Activated CD4-positive, CD25-positive, alpha-beta regulatory T cell treated with anti-CD3 and anti-CD28 coated beads, Interleukin-2, amount 50 U/mL, for 16 hours (primary cell): ENCODE results near the gene HMGCLL1.

Experiments
- DNase-seq: peaks from one replicate; pipeline ENCODE4 v3.0.0-alpha.2; 2020; ENCODE audit warnings: low read depth, low spot score

The HMGCLL1 gene

GRCh38 chr6:55578537-55579363 lies at the start of gene HMGCLL1:
Gene HMGCLL1 (minus strand): TSS chr6:55579192. CDS start chr6:55579055, 137 bp downstream.
- no peak for DNase-seq

GRCh38 chr6:55621993-55622392 lies 43.0 kb upstream of the HMGCLL1 start:
- DNase-seq = no peak

- no peak for DNase-seq
Observed at GRCh38 chr6:55621244-55621643, 42.3 kb upstream of the HMGCLL1 start.

GRCh38 chr6:55617272-55617671 lies 38.3 kb upstream of the HMGCLL1 start:
- DNase-seq = no peak

- DNase-seq = no peak
Observed at GRCh38 chr6:55604021-55604420, 25.0 kb upstream of the HMGCLL1 start.

- no peak for DNase-seq
Observed at GRCh38 chr6:55601120-55601519, 22.1 kb upstream of the HMGCLL1 start.

GRCh38 chr6:55594442-55594841 lies 15.4 kb upstream of the HMGCLL1 start:
- no peak for DNase-seq

GRCh38 chr6:55584654-55585354 lies 5.8 kb upstream of the HMGCLL1 start:
- no peak for DNase-seq

- no peak for DNase-seq
Observed at GRCh38 chr6:55576811-55577210, 2.2 kb downstream of the HMGCLL1 start.

GRCh38 chr6:55574556-55574955 lies 4.4 kb downstream of the HMGCLL1 start:
- no peak for DNase-seq

GRCh38 chr6:55569638-55570037 lies 9.4 kb downstream of the HMGCLL1 start:
- no peak for DNase-seq

GRCh38 chr6:55568808-55569439 lies 10.1 kb downstream of the HMGCLL1 start:
- DNase-seq = no peak

GRCh38 chr6:55567558-55567957 lies 11.4 kb downstream of the HMGCLL1 start:
- no peak for DNase-seq

- no peak for DNase-seq
Observed at GRCh38 chr6:55566036-55566710, 12.8 kb downstream of the HMGCLL1 start.

- DNase-seq = no peak
Observed at GRCh38 chr6:55562318-55562717, 16.7 kb downstream of the HMGCLL1 start.

- DNase-seq = no peak
Observed at GRCh38 chr6:55560290-55560885, 18.6 kb downstream of the HMGCLL1 start.

GRCh38 chr6:55557146-55557545 lies 21.8 kb downstream of the HMGCLL1 start:
- no peak for DNase-seq

- DNase-seq = no peak
Observed at GRCh38 chr6:55545791-55546190, 33.2 kb downstream of the HMGCLL1 start.

- DNase-seq = no peak
Observed at GRCh38 chr6:55543633-55544309, 35.2 kb downstream of the HMGCLL1 start.

- no peak for DNase-seq
Observed at GRCh38 chr6:55541024-55541423, 38.0 kb downstream of the HMGCLL1 start.

- no peak for DNase-seq
Observed at GRCh38 chr6:55536391-55536956, 42.5 kb downstream of the HMGCLL1 start.
